OCI-LY1 (cell line): ENCODE data around the gene SFT2D3.

Experiments used
- CTCF ChIP-seq: fragments of 200-600 bp; sonication (generic), shearing (Covaris generic); IDR thresholded peaks from 2 replicates; pipeline ENCODE4 v1.5.1; 2017; ENCODE audit warnings: mild to moderate bottlenecking, antibody characterized with exemption, low read length, moderate library complexity, mixed read lengths
- EZH2 ChIP-seq: fragments of 200-600 bp; sonication (generic), shearing (Covaris generic); IDR thresholded peaks from 2 replicates; pipeline ENCODE4 v1.8.0; 2017; ENCODE audit warnings: borderline replicate concordance, mixed run types, mild to moderate bottlenecking, antibody characterized with exemption, low read length, moderate library complexity, mixed read lengths

- no peak for TF ChIP-seq CTCF
- TF ChIP-seq EZH2 = no peak
Measured at GRCh38 chr2:127735537-127736399, 34.5 kb downstream of the SFT2D3 start.
